ENCODE results near the gene CCDC68.

CCDC68 gene

DNA sequence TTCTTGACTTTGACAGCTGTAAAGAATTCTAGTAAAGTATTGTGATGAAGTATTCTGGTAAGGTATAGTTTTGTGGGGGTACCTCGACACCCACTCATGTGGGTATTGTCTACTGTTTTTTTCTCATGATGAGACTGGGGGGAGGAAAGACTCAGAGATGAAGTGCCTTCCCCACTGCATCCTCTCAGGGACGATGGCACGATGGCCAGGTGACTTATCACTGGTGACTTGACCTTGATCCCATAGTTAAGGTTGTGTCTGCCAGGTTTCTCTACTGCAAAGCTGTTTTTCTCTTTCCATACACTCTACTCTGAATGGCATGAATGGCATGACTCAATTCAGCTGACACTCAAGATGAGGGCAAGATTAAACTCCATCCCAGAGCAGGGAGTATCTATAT lies 936 bp upstream of the CCDC68 start:
- DNase-seq: no peak

DNA sequence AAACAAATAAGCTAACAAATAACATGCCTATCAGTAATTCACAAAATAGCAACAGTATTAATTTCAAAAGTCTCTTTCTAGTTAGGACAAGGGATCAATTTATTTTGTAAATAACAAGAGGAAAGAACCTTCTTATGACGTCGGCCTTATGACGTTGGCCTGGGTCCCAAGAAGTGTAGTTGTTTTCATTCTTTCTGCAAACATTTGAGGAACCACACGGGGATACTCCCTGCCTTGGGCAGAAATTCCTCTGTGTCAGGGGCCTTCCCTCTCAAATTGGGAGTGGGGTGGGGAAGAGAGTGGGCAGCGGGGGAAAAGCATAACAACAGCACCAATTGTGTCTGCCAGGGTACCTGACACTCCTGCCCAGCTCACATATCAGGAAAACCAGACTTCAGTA lies 1.3 kb downstream of the CCDC68 start:
- DNase-seq: peak; percentile 35

DNA sequence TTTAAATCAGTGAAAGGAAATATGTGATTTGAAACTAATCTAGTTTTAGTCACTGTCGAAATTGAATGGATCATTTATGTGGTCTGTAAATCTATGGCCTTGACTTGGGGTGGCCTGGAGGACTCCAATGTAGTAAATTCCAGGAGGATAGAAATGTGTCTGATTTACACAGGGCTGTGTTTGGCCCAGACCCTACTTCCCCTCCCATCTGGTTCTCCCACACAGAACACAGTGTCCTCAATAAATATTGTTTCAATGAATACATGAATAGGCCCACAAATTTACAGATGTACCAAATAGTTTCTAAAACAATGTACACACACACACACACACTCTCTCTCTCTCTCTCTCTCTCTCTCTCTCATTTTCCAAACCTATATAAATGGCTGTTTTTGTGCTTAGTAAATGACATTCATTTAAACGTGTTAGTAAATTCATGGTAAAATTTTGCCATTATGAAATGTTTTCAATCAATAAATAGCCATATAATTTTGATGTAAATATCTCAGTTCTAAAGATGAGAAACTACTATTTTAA lies 1.9 kb downstream of the CCDC68 start:
- no peak for DNase-seq

DNA sequence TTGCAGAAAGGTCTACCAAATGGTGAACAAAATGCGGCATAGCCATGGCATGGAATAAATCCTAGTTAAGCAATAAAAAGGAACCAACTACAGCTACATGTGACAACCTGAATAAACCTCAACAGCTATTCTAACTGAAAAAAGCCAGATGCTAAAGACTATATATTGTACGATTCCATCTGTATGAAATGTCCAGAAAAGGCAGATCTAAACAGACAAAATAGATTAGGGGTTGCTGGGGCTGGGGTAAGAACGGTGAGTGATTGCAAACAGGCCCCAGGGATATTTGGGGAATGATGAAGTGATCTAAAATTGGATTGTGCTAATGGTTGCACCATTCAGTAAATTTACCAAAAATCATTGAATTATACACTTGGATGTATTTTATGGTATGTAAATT lies 2.8 kb downstream of the CCDC68 start:
- DNase-seq: no peak

DNA sequence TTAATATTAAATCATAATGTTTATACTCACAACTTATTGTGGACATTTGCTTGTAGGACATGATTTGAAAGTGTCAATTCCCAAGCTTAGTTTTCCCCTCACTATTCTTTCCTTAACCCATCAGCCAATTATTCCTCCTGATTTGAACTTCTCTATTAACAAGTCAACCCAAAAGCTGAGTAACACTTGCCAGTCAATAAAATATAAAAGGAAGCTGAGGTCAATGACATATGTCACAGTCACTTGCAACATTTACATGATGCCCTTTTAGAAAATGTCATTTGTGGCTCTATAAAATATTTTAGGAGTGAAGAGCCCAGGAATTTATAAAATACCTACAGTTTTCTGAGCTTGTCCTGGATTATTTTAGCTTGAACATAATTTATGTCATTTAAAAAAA lies 7.2 kb downstream of the CCDC68 start:
- DNase-seq: no peak

DNA sequence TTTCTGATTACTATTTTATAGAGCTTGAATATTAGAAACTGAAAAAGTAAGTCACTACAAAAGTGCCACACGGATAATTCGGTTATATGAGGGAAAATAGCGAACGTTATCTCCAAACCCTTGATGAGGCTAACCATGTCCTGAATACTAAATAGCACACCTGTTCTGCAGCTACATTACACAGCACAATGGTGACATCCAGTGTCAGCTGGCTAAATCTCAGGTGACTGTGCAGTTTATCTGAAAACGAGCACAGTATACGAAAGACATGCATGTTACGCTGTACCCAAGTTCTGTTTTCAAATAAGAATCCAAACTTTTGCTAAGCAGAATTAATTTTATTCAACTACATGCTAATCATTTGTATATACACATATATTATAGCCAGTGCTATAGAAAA lies 9.0 kb downstream of the CCDC68 start:
- no peak for DNase-seq

DNA sequence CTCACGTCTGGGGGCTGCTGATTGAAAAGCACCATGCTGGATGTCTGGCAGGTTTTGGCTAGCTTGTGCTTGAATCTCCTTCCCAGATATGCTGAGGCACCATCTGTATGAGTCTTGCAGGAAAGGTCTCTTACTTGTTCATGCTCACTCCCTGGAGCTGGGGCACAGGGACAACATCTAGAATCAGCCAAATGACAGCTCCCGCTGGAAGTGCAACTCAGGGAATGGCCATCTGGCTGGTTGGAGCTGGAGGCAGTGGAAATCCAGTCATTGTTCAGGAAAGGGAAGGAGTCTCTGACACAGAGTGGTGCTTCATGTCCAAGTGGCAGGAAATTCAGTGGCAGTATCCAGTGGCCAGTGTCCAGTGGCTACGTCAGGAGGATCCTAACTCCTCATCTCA lies 9.7 kb downstream of the CCDC68 start:
- no peak for DNase-seq

DNA sequence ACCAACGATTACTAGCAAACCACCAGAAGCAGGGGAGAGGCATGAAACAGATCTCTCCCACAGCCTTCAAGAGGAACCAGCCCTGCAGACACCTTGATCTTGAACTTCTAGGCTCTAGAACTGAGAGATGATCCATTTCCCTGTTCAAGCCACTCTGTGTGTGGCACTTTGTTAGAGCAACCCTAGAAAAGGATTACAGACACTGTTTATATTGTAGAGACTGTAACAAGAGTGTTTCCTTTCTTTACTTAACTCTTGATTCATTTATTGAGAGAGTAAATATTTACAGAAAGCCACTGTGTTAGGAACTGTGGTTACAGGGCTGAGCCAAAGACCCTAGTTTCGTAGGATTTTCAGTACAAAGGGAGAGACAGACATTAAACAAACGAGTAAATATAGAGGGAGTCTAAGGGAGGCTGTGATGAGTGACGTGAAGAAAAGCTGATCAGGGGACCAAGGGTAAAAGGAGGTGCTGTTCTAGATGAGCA lies 10.9 kb downstream of the CCDC68 start:
- no peak for DNase-seq

DNA sequence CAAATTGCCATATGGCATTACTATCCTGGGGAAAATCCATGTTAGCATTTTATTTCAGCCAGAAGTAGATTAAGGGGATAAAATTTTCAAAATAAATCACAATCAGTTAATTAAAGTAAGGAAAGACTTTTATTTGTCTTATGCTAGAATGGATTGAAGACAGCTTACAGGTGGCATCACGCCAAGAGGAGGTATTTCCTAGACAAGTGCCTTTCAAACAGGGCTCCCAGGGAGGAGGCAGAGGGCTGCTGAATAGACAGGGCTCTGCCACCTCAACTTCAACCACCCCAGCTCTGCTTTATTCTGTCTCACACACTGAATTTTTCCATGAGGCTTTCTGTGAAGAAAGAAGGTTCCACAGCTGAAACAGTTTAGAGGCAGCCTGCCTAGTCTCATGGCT lies 12.2 kb downstream of the CCDC68 start:
- DNase-seq: peak; percentile 21

DNA sequence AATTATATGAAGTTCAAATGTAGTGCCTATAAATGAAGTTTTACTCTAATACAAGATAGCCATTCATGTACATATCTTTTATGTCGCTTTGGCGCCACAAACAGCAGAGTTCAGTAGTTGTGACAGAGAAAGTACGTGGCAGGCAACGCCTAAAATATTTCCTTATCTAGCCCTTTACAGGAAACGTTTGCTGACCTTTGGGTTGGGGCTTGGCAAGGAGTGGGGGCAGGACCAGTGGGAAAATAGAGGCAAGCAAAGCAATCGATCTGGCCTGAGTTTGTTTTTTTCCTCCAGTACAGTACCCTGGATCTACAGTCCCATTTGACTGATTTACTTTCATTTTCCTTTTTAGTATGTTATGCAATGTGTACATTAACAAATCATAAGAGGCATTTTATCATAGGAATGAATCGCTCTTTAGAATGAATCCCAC lies 13.1 kb downstream of the CCDC68 start:
- no peak for DNase-seq

DNA sequence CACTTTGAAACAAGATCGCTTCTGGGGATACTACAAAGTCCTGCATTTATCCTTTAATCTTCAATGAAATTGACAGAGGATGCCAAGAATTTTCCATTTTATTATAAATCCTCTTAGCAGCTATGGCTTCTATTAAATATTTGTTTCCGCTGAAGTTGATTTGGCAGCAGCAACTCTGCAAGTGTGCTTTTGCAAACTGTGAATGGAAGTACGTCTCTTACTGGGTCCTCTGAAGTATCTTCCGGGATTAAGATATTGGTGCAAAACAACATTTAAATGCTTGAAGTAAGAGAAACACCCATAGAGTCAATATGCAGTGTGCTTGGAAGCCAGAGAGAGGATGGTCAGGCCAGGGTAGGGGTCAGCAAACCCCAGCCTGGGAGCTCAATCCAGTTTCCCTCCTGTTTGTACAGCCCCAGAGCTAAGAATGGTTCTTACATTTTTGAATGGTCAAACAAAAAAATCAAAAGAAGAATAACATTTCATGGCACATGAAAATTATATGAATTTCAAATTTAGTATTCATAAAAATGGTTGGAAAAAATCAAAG lies 13.6 kb downstream of the CCDC68 start:
- no peak for DNase-seq

DNA sequence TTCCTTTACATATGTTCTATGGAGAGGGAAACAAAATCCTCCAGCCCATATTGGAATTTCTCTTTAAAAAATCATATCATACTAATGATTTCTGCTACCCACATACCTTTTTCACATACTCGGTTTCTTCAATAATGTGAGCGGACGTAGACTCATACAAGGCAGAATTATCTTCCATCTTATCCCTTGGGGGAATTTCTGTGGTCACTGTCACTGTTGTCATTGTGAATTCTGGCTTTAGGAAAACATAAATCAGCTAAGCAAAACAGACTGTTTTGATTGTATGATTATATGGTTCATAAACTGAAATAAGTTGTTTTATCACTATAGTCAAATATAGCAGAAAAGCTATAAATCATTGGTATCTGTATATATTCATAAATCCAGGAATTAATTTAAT lies 16.7 kb downstream of the CCDC68 start:
- no peak for DNase-seq

DNA sequence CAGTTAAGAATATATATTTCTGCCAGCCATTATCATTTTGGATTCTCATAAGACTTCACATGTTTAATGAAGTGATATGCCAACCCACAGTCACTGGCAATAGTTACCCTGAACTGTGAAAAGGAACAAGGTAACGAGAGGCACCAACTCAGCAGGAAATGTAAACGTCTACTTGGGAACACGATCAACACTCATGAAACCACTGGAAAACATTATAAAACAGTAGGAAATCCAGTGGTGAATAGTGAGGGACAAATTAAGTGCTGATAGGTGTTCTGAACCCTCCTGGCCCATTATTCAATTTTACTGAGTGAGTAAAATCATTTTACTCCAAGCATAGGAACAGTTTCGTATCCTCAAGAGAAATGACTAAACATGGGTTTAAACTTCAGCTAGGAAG lies 17.1 kb downstream of the CCDC68 start:
- DNase-seq: no peak

DNA sequence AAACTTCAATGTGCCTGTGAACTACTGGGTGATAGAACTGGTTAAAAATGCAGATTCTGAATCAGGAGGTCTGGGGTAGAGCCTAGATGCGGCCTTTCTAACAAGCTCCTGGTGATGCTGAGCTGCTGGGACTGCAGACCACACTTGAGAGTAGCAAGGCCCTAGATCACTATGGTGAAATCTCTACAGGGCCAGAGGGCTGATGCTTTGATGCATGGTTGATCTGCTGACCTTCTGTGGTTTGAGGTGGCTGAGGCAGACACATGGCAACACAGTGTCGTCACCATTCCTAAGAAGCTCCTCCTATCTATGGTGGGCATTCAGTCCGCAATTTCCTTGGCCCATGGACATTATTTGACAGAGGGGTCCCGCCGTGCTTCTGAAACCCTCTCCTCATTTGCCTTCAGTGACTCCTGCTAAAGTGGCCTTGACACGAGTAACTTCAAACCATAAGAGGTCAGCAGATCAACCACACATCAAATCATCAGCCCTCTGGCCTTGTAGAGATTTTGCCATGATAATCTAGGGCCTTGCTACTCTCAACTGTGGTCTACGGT lies 19.8 kb downstream of the CCDC68 start:
- no peak for DNase-seq

DNA sequence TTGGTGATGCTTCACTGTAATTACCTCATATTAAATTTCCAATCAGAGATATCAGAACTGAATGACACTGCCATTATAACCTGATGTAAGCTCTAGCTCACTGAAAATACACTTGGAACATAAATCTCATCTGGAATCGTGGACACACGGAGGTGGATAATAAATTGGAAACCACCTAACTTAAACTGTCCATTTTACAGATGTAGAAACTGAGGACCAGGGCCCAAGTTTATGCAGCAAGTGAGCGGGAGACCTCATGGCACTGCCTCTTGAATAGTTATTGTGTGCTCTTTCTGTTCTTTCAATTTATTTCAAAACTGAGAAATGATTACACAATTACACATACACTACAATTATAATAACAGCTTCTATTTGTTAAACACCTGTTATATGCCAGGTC lies 20.8 kb downstream of the CCDC68 start:
- DNase-seq: no peak

DNA sequence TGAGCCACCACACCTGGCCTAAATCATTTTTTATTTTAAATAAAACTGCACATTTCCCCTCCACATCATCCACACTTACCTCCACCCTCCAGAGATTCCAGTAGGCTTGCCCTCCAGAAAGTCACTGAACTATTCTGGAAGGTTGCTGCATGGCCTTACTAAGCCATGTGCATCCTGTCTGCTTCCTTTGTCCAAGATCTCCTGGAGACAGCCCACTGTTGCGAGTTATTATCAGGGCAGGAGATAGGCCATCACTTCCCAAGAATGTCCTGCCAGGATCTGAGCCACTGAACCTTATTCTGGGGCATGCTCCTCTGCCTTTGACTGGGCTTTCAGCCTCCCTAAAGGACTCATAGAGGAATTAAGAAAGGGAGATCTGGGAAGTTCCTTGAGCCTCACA lies 26.8 kb downstream of the CCDC68 start:
- DNase-seq: no peak

DNA sequence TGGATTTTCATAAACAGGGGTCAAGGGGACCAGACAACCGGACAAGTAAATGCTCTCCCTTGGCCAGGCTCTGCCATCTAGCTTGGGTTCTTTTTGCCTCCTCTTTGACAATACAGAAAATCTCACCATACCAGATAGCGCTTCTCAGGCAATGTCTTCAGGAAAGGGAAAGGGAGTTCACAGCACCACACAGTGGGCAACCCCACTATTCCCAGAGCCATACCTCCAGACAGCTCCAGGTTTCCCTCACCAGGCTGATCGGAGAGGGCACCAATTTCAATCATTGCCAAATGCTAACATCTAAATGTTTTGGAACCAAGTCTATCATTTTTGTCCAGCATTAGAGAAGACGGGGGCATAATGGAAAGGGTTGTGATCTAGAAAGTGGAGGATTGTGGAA lies 28.1 kb downstream of the CCDC68 start:
- no peak for DNase-seq

DNA sequence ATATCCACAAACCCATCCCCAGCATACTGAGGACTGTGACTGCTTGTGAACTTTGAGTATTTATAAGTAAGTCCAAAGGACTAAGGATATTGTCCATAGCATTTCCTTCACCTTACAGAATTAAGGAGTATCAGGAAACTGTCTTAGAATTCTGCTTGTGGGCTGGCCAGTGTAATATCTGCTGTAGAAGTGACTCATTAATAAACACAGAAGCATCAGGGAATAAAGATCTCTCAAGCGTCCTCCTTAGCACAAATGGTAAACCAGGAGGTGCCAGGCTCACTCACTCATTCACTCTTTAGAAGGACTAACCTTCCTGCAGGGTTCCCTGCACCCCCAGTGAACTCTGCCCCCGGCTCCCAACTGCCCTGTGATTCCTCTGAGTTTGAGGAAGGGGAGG lies 31.0 kb downstream of the CCDC68 start:
- no peak for DNase-seq

DNA sequence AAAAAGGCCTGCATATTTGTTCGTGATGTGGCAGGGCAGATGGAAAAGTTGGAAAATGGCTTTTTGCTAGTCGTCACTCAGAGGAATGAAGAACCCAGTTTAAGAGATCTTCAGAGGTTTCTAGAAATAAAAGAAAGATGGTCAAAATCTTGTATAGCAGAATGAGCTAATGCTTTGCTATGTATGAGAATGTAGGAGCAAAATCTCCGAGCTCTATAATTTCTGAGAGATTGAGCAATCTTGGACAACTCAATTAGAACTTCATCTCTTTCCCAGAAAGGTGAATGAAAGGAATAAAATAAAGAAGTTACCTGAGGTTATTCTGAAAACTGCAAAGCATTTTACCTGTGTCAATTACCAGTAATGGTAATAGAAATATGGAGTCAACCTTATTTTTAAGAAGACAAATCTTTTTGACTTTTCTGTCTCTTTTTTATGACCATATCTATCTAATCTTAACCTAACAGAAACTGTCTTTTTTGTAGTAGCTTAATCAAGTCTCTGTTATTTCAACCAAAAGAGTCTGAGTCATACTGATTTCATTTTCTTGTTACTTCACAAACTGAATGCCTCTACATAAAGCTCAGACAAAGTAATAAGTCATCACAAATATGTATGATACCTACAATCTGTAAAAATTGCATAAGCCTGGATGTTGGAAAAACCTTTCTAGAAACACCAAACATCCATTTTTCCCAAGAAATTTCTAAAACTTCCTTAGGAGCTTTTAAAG lies 32.5 kb downstream of the CCDC68 start:
- DNase-seq: no peak

DNA sequence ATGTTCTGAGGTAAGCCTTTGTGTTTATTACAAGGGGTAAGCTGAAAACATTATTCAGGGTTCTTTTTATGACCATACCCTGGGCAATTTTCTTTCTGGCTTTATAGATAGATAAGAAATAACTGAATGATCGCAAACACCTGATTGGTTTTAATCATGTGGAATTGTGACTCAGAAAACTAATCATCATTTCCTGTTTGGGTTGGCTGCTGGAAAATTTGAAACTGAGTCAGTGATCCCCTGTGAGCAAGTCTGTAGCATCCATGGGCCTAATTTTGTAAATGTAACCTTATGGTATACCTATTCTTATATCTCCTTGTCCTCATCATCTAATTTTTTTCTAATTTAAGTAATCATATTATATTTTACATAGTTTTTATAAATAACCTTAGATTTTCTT lies 34.3 kb downstream of the CCDC68 start:
- no peak for DNase-seq

DNA sequence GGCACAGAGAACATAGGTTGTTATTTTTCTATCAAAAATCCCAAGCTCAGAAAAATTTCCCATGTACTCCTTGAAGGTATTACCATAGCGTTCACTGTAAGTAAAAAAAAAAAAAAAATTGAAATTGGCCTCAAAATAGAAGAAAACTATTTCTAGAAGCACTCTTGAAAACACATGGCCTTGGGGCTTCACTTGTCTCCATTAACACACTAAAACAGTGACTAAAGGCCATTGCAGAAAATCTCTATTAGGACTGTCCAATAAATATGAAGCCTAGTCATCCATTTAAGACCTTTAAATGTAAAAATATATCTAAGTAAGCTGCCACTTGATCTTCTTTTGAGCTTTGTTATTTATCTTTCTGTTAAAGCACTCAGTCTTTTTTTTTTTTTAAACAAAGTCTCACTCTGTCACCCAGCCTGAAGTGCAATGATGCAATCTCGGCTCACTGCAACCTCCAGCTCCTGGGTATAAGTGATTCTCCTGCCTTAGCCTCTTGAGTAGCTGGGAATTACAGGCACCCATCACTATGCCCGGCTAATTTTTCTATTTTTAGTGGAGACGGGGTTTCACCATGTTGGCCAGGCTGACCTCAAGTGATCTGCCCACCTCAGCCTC lies 35.8 kb downstream of the CCDC68 start:
- DNase-seq: no peak

DNA sequence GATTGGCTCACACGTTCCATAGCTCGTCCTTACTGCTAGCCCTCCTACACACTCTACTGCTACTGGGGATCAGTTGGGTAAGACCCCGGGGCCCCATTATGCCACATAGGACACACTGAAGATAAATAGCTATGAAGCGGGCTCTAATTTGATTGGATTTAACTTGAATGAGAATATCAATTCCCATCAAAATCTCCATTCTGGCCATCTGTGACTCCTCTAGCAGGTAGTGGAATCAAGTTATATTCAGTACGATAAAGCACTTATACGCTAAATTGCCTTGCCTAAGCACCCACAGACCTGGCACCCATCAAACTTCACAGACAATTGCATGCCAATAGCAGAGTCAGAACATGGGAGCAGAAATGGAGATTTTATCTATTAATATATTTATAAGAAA lies 39.8 kb downstream of the CCDC68 start:
- DNase-seq: no peak

DNA sequence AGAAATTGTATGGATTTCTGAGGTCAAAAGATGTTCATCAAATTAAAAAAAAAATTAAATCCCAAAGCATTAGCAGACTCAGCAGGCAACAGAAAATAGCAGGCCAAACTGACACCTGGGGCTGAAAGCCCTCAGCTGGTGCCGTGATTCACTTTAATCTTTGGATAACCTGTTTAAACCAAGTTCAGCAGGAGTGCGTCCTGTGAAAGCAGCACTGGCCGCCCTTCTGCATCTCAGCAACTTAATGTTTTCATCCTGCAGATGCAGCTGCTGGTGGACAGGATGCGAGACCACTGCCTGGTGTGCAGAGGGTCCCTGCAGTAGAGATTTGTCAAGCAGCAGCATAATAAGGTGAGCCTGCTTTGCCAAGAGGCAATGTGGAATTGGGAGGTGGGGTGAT lies 41.2 kb downstream of the CCDC68 start:
- DNase-seq: no peak

DNA sequence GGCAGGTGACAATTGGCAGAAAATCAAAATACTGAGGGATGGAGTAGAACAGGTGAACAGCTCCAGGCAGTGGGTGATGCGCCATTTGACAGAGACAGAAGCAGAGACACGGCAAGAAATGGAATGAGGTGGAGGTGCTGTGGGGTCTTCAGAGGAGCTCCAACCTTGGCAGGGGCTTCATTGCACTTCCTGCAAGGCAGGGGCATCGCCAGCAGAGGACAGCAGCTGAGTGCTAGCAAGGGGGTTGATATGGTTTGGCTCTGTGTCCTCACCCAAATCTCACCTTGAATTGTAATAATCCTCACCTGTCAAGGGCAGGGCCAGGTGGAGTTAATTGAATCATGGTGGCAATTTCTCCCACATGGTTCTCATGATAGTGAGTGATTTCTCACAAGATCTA lies 42.8 kb downstream of the CCDC68 start:
- DNase-seq: no peak
